NCI-H1417 (cell line): ENCODE results near the gene GLG1.

ENCODE experiments used
- DNase-seq, 3 experiments: peaks; one replicate each; lab custom pipeline; 2025; lab: John Stamatoyannopoulos, UW

GLG1 gene

GRCh38 chr16:74472540-74472939, 134.4 kb downstream of the GLG1 start:
- no peak for DNase-seq

DNA sequence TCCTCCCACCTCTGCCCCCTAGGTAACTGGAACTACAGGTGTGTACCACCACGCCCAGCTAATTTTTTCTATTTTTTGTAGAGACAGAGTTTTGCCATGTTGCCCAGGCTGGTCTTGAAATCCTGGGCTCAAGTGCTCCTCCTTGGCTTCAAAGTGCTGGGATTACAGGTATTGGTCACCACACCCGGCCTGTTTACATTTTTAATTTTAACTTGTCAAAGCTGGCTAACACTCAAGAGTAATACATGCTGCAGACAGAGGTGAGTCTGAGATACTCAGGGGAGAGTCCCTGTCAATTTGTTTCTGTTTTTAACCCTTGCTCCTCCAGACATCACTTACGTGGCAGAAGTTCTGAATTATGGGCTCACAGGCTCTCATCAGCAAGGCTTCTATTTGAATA, 134.9 kb downstream of the GLG1 start:
- DNase-seq, result no peak

GRCh38 chr16:74469946-74470478, 136.9 kb downstream of the GLG1 start:
- no peak for DNase-seq

GRCh38 chr16:74468807-74469525, 137.9 kb downstream of the GLG1 start:
- no peak for DNase-seq

- DNase-seq, result no peak
Measured at GRCh38 chr16:74466872-74467271, 140.0 kb downstream of the GLG1 start.

GRCh38 chr16:74465851-74466685, 140.8 kb downstream of the GLG1 start:
- DNase-seq, result no peak

DNA sequence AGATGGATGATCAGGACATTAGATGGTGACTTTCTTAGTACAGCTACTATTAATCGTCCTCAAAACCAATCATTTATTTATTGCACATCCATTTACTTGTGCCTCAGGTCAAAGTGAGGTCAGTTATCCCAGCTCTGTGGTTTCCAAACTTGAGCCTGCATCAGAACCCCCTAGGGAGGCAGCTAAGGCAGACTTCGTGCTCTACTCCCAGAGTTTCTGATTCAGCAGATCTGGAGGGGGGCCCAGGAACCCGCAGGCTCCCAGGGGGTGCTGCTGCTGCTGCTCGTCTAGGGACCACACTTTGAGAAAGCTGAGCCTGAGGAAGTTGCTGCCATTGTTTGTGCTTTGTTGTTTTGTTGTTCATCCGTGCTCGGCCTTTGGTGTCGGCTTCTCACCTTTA, 141.6 kb downstream of the GLG1 start:
- no peak for DNase-seq

GRCh38 chr16:74463888-74464287, 143.0 kb downstream of the GLG1 start:
- DNase-seq, result no peak

DNA sequence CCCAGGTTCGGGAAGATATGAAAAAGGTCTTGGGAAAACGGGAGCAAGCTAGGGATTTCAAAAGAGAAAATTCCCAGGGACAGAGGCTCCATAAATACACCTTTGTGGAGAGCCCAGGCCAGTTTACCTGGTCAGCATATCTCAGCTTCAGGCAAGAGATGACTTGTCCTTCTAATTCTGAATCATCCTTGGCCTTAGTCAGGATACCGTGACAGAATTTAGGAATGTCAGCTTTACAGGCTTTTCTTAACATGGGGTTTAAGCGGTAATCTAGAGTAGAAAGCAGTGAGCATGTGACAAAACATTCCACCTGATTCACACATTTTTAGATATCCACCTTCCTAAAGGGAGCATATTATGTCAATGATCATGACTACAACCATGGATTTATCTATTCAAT, 144.6 kb downstream of the GLG1 start:
- no peak for DNase-seq

DNA sequence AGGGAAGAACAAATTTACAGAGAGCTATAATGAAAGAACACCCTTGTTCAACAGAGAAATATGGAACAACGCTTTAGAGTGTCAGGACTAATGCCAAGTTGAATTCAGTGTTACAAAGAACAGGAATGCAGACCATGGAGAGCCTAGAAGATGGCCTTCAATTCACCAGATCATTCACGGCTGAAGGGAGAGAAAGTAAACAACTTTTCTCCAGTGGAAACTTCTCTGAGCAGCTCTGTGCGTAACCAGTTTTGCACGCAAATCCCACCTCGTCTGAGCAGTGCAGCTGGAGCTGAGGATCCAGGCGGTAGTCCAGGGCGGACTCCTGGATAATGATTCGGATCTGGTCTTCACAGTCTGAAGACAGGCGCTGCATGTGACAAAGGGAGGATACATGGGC, 145.1 kb downstream of the GLG1 start:
- DNase-seq, result no peak

DNA sequence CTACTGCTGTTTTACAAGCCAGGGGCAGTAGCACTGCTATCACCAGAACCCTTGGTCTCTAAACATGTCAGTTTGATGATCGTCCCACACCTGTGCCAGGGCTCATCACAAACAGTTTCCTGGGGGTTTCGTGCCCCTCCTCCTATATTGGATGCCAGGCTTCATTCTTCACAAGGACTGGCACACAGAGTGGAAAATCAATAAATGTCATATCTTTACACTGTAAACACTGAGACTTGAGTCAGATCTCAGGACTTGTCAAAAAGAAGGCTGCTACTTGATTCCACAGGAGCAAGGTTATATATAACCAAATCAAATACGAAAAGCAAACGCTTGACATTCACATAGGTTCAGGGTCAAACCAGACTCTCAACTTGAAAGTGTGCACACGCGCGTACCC, 146.4 kb downstream of the GLG1 start:
- no peak for DNase-seq

- DNase-seq, result no peak
Measured at GRCh38 chr16:74456290-74456625, 150.7 kb downstream of the GLG1 start.

- no peak for DNase-seq
Measured at GRCh38 chr16:74455619-74456289, 151.2 kb downstream of the GLG1 start.

- no peak for DNase-seq
Measured at GRCh38 chr16:74455213-74455612, 151.7 kb downstream of the GLG1 start.

DNA sequence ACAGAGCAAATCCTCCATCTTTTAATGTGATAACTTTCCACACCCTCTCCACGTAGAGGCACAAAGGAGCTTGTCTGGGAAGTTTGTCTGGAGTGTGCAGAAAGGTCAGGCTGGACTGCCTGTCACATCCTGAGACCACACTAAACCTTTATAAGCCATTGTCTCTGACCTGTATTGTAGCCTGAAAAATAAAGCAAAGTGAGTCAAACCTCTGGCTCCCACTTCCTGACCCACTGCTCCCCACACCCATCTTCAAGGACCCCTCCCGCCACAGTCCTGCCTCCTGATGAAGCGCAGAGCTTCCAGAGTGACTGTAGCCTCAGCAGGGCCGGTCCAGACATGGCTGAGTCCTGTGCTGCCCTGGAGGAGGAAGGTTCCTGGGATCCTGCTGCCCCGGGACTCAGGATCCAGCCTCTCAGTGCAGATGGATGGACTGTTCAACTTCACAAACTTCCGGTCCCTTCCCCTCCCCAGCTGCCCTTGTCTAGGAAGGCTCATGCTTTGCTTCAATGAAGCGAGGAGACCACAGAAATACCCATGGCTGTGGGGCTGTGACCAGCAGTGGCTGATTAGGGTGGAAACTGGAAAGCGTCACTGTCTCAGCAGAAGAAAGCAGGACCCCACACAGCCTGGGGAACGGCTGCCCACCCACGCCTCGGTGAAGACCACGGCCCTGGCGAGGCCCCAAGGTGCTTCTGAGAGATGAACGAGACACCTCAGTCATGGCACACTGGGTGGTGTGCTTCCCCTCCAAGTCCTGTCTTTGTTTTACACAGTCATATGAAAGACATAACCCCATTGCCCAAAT, 154.8 kb downstream of the GLG1 start:
- no peak for DNase-seq

- no peak for DNase-seq
Measured at GRCh38 chr16:74450967-74451760, 155.8 kb downstream of the GLG1 start.

GRCh38 chr16:74450236-74450635, 156.7 kb downstream of the GLG1 start:
- no peak for DNase-seq

- no peak for DNase-seq
Measured at GRCh38 chr16:74449470-74449869, 157.4 kb downstream of the GLG1 start.

DNA sequence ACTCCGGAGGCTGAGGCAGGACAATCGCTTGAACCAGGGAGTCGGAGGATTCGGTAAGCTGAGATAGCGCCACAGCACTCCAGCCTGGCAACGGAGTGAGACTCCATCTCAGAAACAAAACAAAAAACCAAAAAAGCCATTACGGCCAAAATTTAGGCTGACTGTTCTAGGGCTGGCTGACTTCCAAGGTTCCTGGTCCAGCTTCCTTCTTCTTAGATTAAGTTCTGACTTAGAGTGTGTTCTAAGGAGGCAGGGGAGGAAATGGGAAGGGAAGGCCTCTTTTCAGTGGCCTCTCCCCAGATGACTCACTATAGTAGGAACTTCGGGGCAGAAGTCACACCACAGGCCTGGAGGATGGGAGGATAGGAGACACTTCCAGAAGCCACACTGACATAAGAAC, 157.9 kb downstream of the GLG1 start:
- DNase-seq, result no peak

- DNase-seq, result no peak
Measured at GRCh38 chr16:74447578-74447977, 159.3 kb downstream of the GLG1 start.

- no peak for DNase-seq
Measured at GRCh38 chr16:74446866-74447265, 160.0 kb downstream of the GLG1 start.
